ENCODE results near the gene FAM240B.

Gene FAM240B

GRCh38 chr9:38681747-38682227 lies 38.1 kb downstream of the FAM240B start:
- H3K9ac ChIP-seq (ENCODE audit: low read length): no peak overlapping the region
- H3K27me3 ChIP-seq (ENCODE audit: low read depth, low read length): 0 out of 2 replicates have a peak, but pooled peaks cover 4% of the 10 kb centered on the region
- no peak overlapping the region for H2AFZ ChIP-seq (ENCODE audit: low read depth, low read length)
- H4K20me1 ChIP-seq (ENCODE audit: insufficient read depth, low read length): no peaks in the 10 kb centered on the region
- H3K79me2 ChIP-seq (ENCODE audit: low read length): no peaks in the 10 kb centered on the region
- no peak overlapping the region for H3K27ac ChIP-seq (ENCODE audit: low read length)
- peaks cover 14% of the 10 kb centered on the region for H3K4me1 ChIP-seq (ENCODE audit: low read length)
- H3K4me3 ChIP-seq (ENCODE audit: low read length): no peak overlapping the region
- H3K9me3 ChIP-seq (ENCODE audit: insufficient read depth, low read length): no peaks in the 10 kb centered on the region
- H3K36me3 ChIP-seq (replicated peaks; ENCODE audit: low read depth, low read length): no peaks in the 10 kb centered on the region
- peak overlapping the region; percentile 39 for H3K4me2 ChIP-seq (ENCODE audit: low read length)
- no peak for TF ChIP-seq CTCF (IDR thresholded peaks at IDR 0.05; ENCODE audit: low read depth, low read length)
- no peak for TF ChIP-seq EZH2phosphoT487 (IDR thresholded peaks at IDR 0.05; ENCODE audit: low read depth)

- Histone ChIP-seq H4K20me1 (ENCODE audit: insufficient read depth, low read length) (no peaks in the 10 kb centered on the region), H3K4me1 (ENCODE audit: low read length) (peaks cover 14% of the 10 kb centered on the region), H3K4me2 (ENCODE audit: low read length) (no peak overlapping the region), H2AFZ (ENCODE audit: low read depth, low read length) (no peak overlapping the region), H3K27me3 (ENCODE audit: low read depth, low read length) (0 out of 2 replicates have a peak, but pooled peaks cover 4% of the 10 kb centered on the region), H3K27ac (ENCODE audit: low read length) (no peak overlapping the region), H3K79me2 (ENCODE audit: low read length) (no peaks in the 10 kb centered on the region), H3K9me3 (ENCODE audit: insufficient read depth, low read length) (no peaks in the 10 kb centered on the region), H3K36me3 (replicated peaks; ENCODE audit: low read depth, low read length) (no peaks in the 10 kb centered on the region), H3K4me3 (ENCODE audit: low read length) (no peak overlapping the region), H3K9ac (ENCODE audit: low read length) (no peak overlapping the region)
- TF ChIP-seq EZH2phosphoT487 (IDR thresholded peaks at IDR 0.05; ENCODE audit: low read depth) (no peak), CTCF (IDR thresholded peaks at IDR 0.05; ENCODE audit: low read depth, low read length) (no peak)
Measured at GRCh38 chr9:38680837-38681445, 39.0 kb downstream of the FAM240B start.

GRCh38 chr9:38677660-38678303 lies 42.2 kb downstream of the FAM240B start:
- Histone ChIP-seq H4K20me1 (ENCODE audit: insufficient read depth, low read length) (no peaks in the 10 kb centered on the region), H3K4me2 (ENCODE audit: low read length) (no peak overlapping the region), H3K9ac (ENCODE audit: low read length) (no peak overlapping the region), H3K4me1 (ENCODE audit: low read length) (peaks cover 14% of the 10 kb centered on the region), H3K79me2 (ENCODE audit: low read length) (no peaks in the 10 kb centered on the region), H3K27me3 (ENCODE audit: low read depth, low read length) (0 out of 2 replicates have a peak, but pooled peaks cover 4% of the 10 kb centered on the region), H3K4me3 (ENCODE audit: low read length) (no peak overlapping the region), H3K9me3 (ENCODE audit: insufficient read depth, low read length) (no peaks in the 10 kb centered on the region), H2AFZ (ENCODE audit: low read depth, low read length) (no peak overlapping the region), H3K27ac (ENCODE audit: low read length) (no peak overlapping the region), H3K36me3 (replicated peaks; ENCODE audit: low read depth, low read length) (no peaks in the 10 kb centered on the region)
- TF ChIP-seq CTCF (IDR thresholded peaks at IDR 0.05; ENCODE audit: low read depth, low read length) (no peak), EZH2phosphoT487 (IDR thresholded peaks at IDR 0.05; ENCODE audit: low read depth) (no peak)

- H3K4me2 ChIP-seq (ENCODE audit: low read length): no peak overlapping the region
- no peak overlapping the region for H3K9ac ChIP-seq (ENCODE audit: low read length)
- TF ChIP-seq CTCF (IDR thresholded peaks at IDR 0.05; ENCODE audit: low read depth, low read length) (no peak), EZH2phosphoT487 (IDR thresholded peaks at IDR 0.05; ENCODE audit: low read depth) (no peak)
Measured at GRCh38 chr9:38675831-38676230, 44.1 kb downstream of the FAM240B start.

More at GRCh38 chr9:38675831-38676230, 44.1 kb downstream of the FAM240B start:
- Histone ChIP-seq H2AFZ (ENCODE audit: low read depth, low read length) (no peak overlapping the region), H3K27ac (ENCODE audit: low read length) (no peak overlapping the region), H3K4me3 (ENCODE audit: low read length) (no peak overlapping the region), H3K36me3 (replicated peaks; ENCODE audit: low read depth, low read length) (no peaks in the 10 kb centered on the region), H3K9me3 (ENCODE audit: insufficient read depth, low read length) (no peaks in the 10 kb centered on the region), H3K79me2 (ENCODE audit: low read length) (no peaks in the 10 kb centered on the region), H3K27me3 (ENCODE audit: low read depth, low read length) (0 out of 2 replicates have a peak, but pooled peaks cover 4% of the 10 kb centered on the region), H3K4me1 (ENCODE audit: low read length) (peaks cover 4% of the 10 kb centered on the region; the same call in 1 of the 2 replicates), H4K20me1 (ENCODE audit: insufficient read depth, low read length) (no peaks in the 10 kb centered on the region)

Data from OCI-LY3 (cell line).